Measurements from ENCODE around the gene CUL5.

CUL5 gene

DNA sequence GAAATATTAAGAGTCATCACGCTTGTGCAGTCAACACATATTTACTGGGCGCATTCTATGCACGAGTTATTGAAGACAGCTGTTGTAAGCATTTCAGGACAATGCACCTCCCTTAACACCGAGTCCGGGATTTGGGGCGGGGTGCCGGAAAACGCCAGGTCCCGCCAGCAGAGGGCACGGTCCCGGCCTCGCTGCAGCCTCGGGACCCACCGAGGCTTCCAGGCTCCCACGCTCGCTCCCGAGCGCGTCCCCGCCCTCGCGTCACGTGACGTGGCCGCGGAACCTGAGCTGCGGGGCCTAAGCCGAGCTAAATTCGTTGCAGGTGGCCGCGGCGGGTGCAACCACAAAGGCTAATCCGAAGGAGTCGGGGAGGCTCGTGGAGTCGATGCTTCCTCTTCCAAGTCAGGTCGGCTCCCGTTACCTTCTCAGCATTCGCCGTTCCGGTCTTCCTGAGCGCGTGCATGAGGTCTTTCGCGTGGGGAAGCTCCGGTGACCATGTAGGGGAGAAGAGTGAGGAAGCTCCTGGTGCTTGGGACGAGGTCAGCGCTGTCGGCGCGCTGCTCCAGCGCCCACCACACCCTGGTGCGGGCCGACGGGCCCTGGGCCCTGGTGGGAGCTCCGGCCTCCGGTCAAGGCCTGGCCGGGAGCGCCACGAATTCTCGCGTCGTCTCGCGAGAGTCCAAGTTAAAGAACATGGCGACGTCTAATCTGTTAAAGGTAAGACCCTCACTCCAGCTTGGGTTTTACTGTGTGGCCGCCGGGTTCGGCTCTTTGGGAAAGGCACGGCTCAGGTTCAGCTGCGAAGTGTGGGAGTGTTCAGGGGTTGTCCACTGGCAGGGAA, at the start of gene CUL5 (continued):
- peak; percentile 37 for TF ChIP-seq ZBTB11 (tag by site-specific recombination; conservative IDR thresholded peaks at IDR 0.05; ENCODE audit: low read depth)
- TF ChIP-seq ZSCAN30 (tag by site-specific recombination; IDR thresholded peaks at IDR 0.05) = peak; percentile 62; the same call in 1 of the 2 replicates
- TF ChIP-seq ZNF660 (tag by site-specific recombination; IDR thresholded peaks at IDR 0.05) = peak; percentile 66; the same call in 1 of the 2 replicates
- TF ChIP-seq MEIS1 (CRISPR knock-in tag; IDR thresholded peaks at IDR 0.05; ENCODE audit: borderline replicate concordance) = no peak
- TF ChIP-seq ZNF335 (tag by site-specific recombination; conservative IDR thresholded peaks at IDR 0.05) = peak; percentile 97
- TF ChIP-seq, protein P1, sequence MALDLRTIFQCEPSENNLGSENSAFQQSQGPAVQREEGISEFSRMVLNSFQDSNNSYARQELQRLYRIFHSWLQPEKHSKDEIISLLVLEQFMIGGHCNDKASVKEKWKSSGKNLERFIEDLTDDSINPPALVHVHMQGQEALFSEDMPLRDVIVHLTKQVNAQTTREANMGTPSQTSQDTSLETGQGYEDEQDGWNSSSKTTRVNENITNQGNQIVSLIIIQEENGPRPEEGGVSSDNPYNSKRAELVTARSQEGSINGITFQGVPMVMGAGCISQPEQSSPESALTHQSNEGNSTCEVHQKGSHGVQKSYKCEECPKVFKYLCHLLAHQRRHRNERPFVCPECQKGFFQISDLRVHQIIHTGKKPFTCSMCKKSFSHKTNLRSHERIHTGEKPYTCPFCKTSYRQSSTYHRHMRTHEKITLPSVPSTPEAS (tag by site-specific recombination; IDR thresholded peaks at IDR 0.05) = 0 out of 2 replicates have a peak, but pooled peaks have one; percentile 28
- TF ChIP-seq ZNF626 (tag by site-specific recombination; IDR thresholded peaks at IDR 0.05) = no peak
- peak; percentile 17; the same call in 1 of the 2 replicates for TF ChIP-seq FEZF1 (tag by site-specific recombination; IDR thresholded peaks at IDR 0.05)
- peak; percentile 49 for TF ChIP-seq SCRT2 (tag by site-specific recombination; IDR thresholded peaks at IDR 0.05)
- peak; percentile 24; the same call in 1 of the 2 replicates for TF ChIP-seq SP2 (tag by site-specific recombination; IDR thresholded peaks at IDR 0.05)
- TF ChIP-seq SETDB1 (IDR thresholded peaks at IDR 0.05; ENCODE audit: insufficient read length, low read length) = no peak
- TF ChIP-seq ZNF169 (tag by site-specific recombination; IDR thresholded peaks at IDR 0.05) = no peak
- no peak for TF ChIP-seq ZNF747 (tag by site-specific recombination; IDR thresholded peaks at IDR 0.05)
- TF ChIP-seq ZNF837 (tag by site-specific recombination; IDR thresholded peaks at IDR 0.05) = no peak
- TF ChIP-seq ZXDB (tag by site-specific recombination; IDR thresholded peaks at IDR 0.05) = peak; percentile 94
- TF ChIP-seq, protein P2, sequence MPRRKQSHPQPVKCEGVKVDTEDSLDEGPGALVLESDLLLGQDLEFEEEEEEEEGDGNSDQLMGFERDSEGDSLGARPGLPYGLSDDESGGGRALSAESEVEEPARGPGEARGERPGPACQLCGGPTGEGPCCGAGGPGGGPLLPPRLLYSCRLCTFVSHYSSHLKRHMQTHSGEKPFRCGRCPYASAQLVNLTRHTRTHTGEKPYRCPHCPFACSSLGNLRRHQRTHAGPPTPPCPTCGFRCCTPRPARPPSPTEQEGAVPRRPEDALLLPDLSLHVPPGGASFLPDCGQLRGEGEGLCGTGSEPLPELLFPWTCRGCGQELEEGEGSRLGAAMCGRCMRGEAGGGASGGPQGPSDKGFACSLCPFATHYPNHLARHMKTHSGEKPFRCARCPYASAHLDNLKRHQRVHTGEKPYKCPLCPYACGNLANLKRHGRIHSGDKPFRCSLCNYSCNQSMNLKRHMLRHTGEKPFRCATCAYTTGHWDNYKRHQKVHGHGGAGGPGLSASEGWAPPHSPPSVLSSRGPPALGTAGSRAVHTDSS (tag by site-specific recombination; IDR thresholded peaks at IDR 0.05) = 0 out of 2 replicates have a peak, but pooled peaks have one; percentile 20
- peak; percentile 21 for TF ChIP-seq ZNF654 (tag by site-specific recombination; IDR thresholded peaks at IDR 0.05; ENCODE audit: low read depth)
- no peak for TF ChIP-seq ZNF677 (tag by site-specific recombination; IDR thresholded peaks at IDR 0.05)
- 0 out of 2 replicates have a peak, but pooled peaks have one; percentile 13 for TF ChIP-seq ZNF133 (tag by site-specific recombination; IDR thresholded peaks at IDR 0.05)
- TF ChIP-seq ZFHX2 (tag by site-specific recombination; conservative IDR thresholded peaks at IDR 0.05) = peak; percentile 80
- TF ChIP-seq ZEB2 (tag by site-specific recombination; IDR thresholded peaks at IDR 0.05) = peak; percentile 84
- TF ChIP-seq GFI1B (tag by site-specific recombination; IDR thresholded peaks at IDR 0.05) = no peak; the same call in 1 of the 2 replicates
- no peak for TF ChIP-seq ZNF221 (tag by site-specific recombination; IDR thresholded peaks at IDR 0.05; ENCODE audit: borderline replicate concordance)
- 0 out of 2 replicates have a peak, but pooled peaks have one; percentile 68 for TF ChIP-seq ZNF239 (tag by site-specific recombination; IDR thresholded peaks at IDR 0.05)
- no peak for TF ChIP-seq ZNF184 (tag by site-specific recombination; IDR thresholded peaks at IDR 0.05)
- peak; percentile 72 for TF ChIP-seq ZBTB8A (tag by site-specific recombination; IDR thresholded peaks at IDR 0.05)
- TF ChIP-seq ZNF394 (tag by site-specific recombination; IDR thresholded peaks at IDR 0.05; ENCODE audit: borderline replicate concordance) = no peak; the same call in 1 of the 2 replicates
- no peak for TF ChIP-seq ZNF776 (tag by site-specific recombination; IDR thresholded peaks at IDR 0.05; ENCODE audit: borderline replicate concordance)
- TF ChIP-seq KLF10 (tag by site-specific recombination; IDR thresholded peaks at IDR 0.05) = peak; percentile 58; the same call in 1 of the 2 replicates
- TF ChIP-seq YY1 (tag by site-specific recombination; IDR thresholded peaks at IDR 0.05) = peak; percentile 69
- no peak for TF ChIP-seq ZNF350 (tag by site-specific recombination; IDR thresholded peaks at IDR 0.05)
- TF ChIP-seq ZNF391 (tag by site-specific recombination; IDR thresholded peaks at IDR 0.05; ENCODE audit: borderline replicate concordance, low read depth) = 0 out of 2 replicates have a peak, but pooled peaks have one; percentile 81
- TF ChIP-seq ZNF2 (tag by site-specific recombination; IDR thresholded peaks at IDR 0.05) = peak; percentile 95
- TF ChIP-seq ZSCAN16 (tag by site-specific recombination; IDR thresholded peaks at IDR 0.05) = no peak
- peak; percentile 83 for TF ChIP-seq ZNF580 (tag by site-specific recombination; IDR thresholded peaks at IDR 0.05)

All from HEK293 (cell line).